DMS114 treated with DMSO at 0.1 percent for 48 hours (cell line): Measurements from ENCODE around the gene HSPB2.
"Not testable (repeated sequence)": the region's sequence is repeated elsewhere in the genome, so short reads cannot be mapped to it uniquely, and the experiment has no call there.

ENCODE experiments used
- DNase-seq: peaks from one replicate; lab custom pipeline; 2025; ENCODE audit not compliant: unreplicated experiment; lab: John Stamatoyannopoulos, UW

HSPB2 gene

GRCh38 chr11:111912535-111912934, at the start of gene HSPB2:
TSS of gene HSPB2 (plus strand) at chr11:111912734. CDS start at chr11:111912830, 96 bp downstream.
- no peak for DNase-seq

GRCh38 chr11:111870113-111870512, 42.4 kb upstream of the HSPB2 start:
- no peak for DNase-seq

GRCh38 chr11:111870522-111870885, 42.0 kb upstream of the HSPB2 start:
- no peak for DNase-seq

- peak; percentile 51 for DNase-seq
These were observed 41.4 kb upstream of the HSPB2 start, which contains the start of gene ALG9 for GRCh38 chr11:111870886-111871692. TSS of gene ALG9 (minus strand) at chr11:111871581. CDS start at chr11:111871482, 99 bp downstream.

GRCh38 chr11:111871693-111872161, 40.8 kb upstream of the HSPB2 start:
- no peak for DNase-seq

GRCh38 chr11:111878385-111878848, 34.1 kb upstream of the HSPB2 start:
- DNase-seq = no peak

- peak; percentile 80 for DNase-seq
These were observed 33.5 kb upstream of the HSPB2 start, which contains the start of the genes CFAP68 and FDXACB1 for GRCh38 chr11:111878849-111879636. TSS of gene CFAP68 (plus strand) at chr11:111879541. CDS start at chr11:111879561, 20 bp downstream. TSS of gene FDXACB1 (minus strand) at chr11:111879165. CDS start at chr11:111879132, 33 bp downstream.

- no peak for DNase-seq
These were observed 32.9 kb upstream of the HSPB2 start for GRCh38 chr11:111879637-111879960.

GRCh38 chr11:111882202-111882601, 30.3 kb upstream of the HSPB2 start:
- DNase-seq = no peak

- DNase-seq = not testable (repeated sequence)
These were observed 27.5 kb upstream of the HSPB2 start for GRCh38 chr11:111885053-111885452.

- DNase-seq = no peak
These were observed 26.5 kb upstream of the HSPB2 start for GRCh38 chr11:111886032-111886431.

GRCh38 chr11:111886844-111887243, 25.7 kb upstream of the HSPB2 start:
- DNase-seq = no peak

GRCh38 chr11:111905411-111905810, 7.1 kb upstream of the HSPB2 start:
- DNase-seq = no peak

- DNase-seq = no peak
These were observed 5.9 kb upstream of the HSPB2 start for GRCh38 chr11:111906680-111907079.

- no peak for DNase-seq
These were observed 3.8 kb upstream of the HSPB2 start for GRCh38 chr11:111908639-111909305.

- no peak for DNase-seq
These were observed 3.2 kb upstream of the HSPB2 start for GRCh38 chr11:111909378-111909777.

GRCh38 chr11:111910676-111911562, 1.6 kb upstream of the HSPB2 start:
- no peak for DNase-seq

- no peak for DNase-seq
These were observed 752 bp upstream of the HSPB2 start, which contains the start of gene CRYAB for GRCh38 chr11:111911563-111912401. TSS of gene CRYAB (minus strand) at chr11:111911770. CDS start at chr11:111911724, 46 bp downstream.
